Gastroesophageal sphincter (tissue), 4 donors: ENCODE measurements around the gene PA2G4. TPM values are rescaled to one million over a fixed set of nuclear protein-coding genes. Genes with fewer than 3 reads are reported as not detected.
A peak's percentile ranks its signal among the peaks of the same experiment; 100 is the strongest.

Experiments
- ATAC-seq: fragments of 150-250 bp; one replicate; pipeline ENCODE4 v1.9.1; 2016; ENCODE audit warnings: mild to moderate bottlenecking, moderate library complexity
- H3K27ac ChIP-seq, 4 donors: fragments of 200-600 bp; sonication (generic) in 3 of 4; 1 replicate in 3 of 4; 2 replicates in 1 of 4; pipeline ENCODE4 v1.5.1; 2016 to 2019
- H3K27me3 ChIP-seq: fragments of 200-600 bp; sonication (generic); one replicate; pipeline ENCODE4 v1.5.1; 2019
- H3K36me3 ChIP-seq, 2 donors: fragments of 200-600 bp; sonication (generic); one replicate each; pipeline ENCODE4 v1.5.1; 2019; ENCODE audit warnings: control low read depth in 1 of 2
- H3K4me1 ChIP-seq, 3 donors: fragments of 200-600 bp; sonication (generic); 1 replicate in 2 of 3; 2 replicates in 1 of 3; pipeline ENCODE4 v1.5.1; 2016 to 2019; ENCODE audit warnings: control low read depth in 2 of 3
- H3K4me3 ChIP-seq, 2 donors: fragments of 200-600 bp; sonication (generic); one replicate each; pipeline ENCODE4 v1.5.1; 2019; ENCODE audit warnings: mild to moderate bottlenecking in 1 of 2, moderate library complexity in 1 of 2
- H3K9me3 ChIP-seq, 3 donors: fragments of 200-600 bp; sonication (generic); one replicate each; pipeline ENCODE4 v1.5.1; 2017 to 2019; ENCODE audit warnings: control low read depth in 2 of 3
- EP300 ChIP-seq: sonication (generic); formaldehyde crosslinking; IDR thresholded peaks from one replicate; pipeline ENCODE4 v1.6.1; 2017; ENCODE audit warnings: antibody characterized with exemption, mild to moderate bottlenecking
- POLR2A ChIP-seq, 2 donors: fragments of 450-650 bp; IDR thresholded peaks; one replicate each; pipeline ENCODE4 v1.6.1; 2017; ENCODE audit warnings: antibody characterized with exemption in 2 of 2, mild to moderate bottlenecking in 2 of 2, moderate library complexity in 1 of 2
- POLR2AphosphoS5 ChIP-seq: sonication (generic); formaldehyde crosslinking; IDR thresholded peaks from one replicate; pipeline ENCODE4 v1.6.1; 2017; ENCODE audit warnings: antibody characterized with exemption
- WGBS, 2 donors: methylation state at CpG; one replicate each; pipeline ENCODE4 v1.1.5; 2018; ENCODE audit warnings: low coverage in 1 of 2; 5-methylcytosine and 5-hydroxymethylcytosine counted together
- total RNA-seq, 4 donors: library from RNA; depleted of rRNA; stranded (reverse); fragments of >200 nt; gene quantifications; one replicate each; pipeline ENCODE4 v1.1.0, GENCODE V29; 2016
- TF ChIP-seq, protein P1 (sequence below), 4 experiments: fragments of 200-600 bp in 2 of 4; fragments of 450-650 bp in 2 of 4; sonication (generic) in 1 of 4; IDR thresholded peaks; one replicate each; pipeline ENCODE4 v1.5.1; 2017 to 2019; ENCODE audit warnings: antibody characterized with exemption in 4 of 4, mild to moderate bottlenecking in 2 of 4, moderate library complexity in 2 of 4

Gene PA2G4
- total RNA-seq, 4 donors from 2014 or later = 99.4 to 115 (median 110) TPM

DNA sequence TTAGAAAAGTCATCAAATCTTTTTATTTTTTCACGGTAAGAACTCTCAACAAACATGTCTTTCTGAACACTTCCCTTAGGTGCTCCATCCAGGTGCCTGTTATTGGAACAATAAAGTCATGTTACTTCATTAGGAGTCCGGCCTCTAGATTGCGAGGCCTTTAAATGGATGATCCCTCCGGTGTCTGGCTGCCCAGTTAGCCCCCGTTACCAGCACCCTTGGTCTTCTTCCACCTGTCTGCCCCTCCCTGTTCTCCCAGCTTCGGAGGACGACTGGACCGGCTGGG, 593 bp upstream of the PA2G4 start:
- ATAC-seq = no peak
- H3K4me1 ChIP-seq = peaks cover 6 to 37% (median 20%) of the 10 kb centered on the region in 3 donors
- H3K27ac ChIP-seq = peak overlapping the region; percentile 86 to 95 (median 94)
- H3K27me3 ChIP-seq = no peaks in the 10 kb centered on the region
- TF ChIP-seq POLR2A (IDR thresholded peaks at IDR 0.05) (no peak), EP300 (no peak), POLR2AphosphoS5 (no peak)
- TF ChIP-seq, protein P1, sequence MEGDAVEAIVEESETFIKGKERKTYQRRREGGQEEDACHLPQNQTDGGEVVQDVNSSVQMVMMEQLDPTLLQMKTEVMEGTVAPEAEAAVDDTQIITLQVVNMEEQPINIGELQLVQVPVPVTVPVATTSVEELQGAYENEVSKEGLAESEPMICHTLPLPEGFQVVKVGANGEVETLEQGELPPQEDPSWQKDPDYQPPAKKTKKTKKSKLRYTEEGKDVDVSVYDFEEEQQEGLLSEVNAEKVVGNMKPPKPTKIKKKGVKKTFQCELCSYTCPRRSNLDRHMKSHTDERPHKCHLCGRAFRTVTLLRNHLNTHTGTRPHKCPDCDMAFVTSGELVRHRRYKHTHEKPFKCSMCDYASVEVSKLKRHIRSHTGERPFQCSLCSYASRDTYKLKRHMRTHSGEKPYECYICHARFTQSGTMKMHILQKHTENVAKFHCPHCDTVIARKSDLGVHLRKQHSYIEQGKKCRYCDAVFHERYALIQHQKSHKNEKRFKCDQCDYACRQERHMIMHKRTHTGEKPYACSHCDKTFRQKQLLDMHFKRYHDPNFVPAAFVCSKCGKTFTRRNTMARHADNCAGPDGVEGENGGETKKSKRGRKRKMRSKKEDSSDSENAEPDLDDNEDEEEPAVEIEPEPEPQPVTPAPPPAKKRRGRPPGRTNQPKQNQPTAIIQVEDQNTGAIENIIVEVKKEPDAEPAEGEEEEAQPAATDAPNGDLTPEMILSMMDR (IDR thresholded peaks at IDR 0.05) = no peak
- 0 to 3% methylated on average over 4 to 5 of the region's 8 CpGs for WGBS, 2 donors
- peak overlapping the region; percentile 88 to 92 for H3K4me3 ChIP-seq
- H3K9me3 ChIP-seq = no peaks in the 10 kb centered on the region
- peaks cover 0 to 23% of the 10 kb centered on the region in 2 donors for H3K36me3 ChIP-seq

GRCh38 chr12:56104815-56105608, 653 bp downstream of the PA2G4 start:
- Histone ChIP-seq H3K4me3 (peak overlapping the region; percentile 88 to 92), H3K27me3 (no peaks in the 10 kb centered on the region), H3K9me3 (no peaks in the 10 kb centered on the region), H3K27ac (peak overlapping the region; percentile 51 to 95 (median 89)), H3K4me1 (peaks cover 6 to 37% (median 20%) of the 10 kb centered on the region in 3 donors), H3K36me3 (peaks cover under 1 to 36% of the 10 kb centered on the region in 2 donors)
- TF ChIP-seq, protein P1 (IDR thresholded peaks at IDR 0.05) = no peak
- no peak for TF ChIP-seq POLR2A (IDR thresholded peaks at IDR 0.05)
- ATAC-seq = peak; percentile 9
- WGBS, 2 donors = 0 to 1% methylated on average over 17 to 34 of the region's 40 CpGs

DNA sequence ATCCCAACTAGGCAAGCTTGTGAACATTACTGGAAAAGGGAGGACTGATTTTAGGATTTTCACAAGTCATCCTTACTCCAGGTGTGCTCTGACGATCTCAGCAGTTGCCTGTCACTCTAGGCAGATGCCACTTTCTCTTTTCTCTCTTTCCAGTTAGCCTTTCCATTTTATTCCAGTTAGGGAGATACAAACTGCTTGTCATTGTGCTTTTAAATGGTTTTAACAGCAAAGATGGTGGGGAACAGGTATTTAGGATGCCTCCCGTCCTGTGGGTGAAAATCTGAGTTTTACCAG, 1.2 kb downstream of the PA2G4 start:
- WGBS, 2 donors = 22 to 42% methylated on average over 2 of the region's 2 CpGs
- Histone ChIP-seq H3K27ac (peak overlapping the region in 1 of 4 donors; percentile 86), H3K27me3 (no peaks in the 10 kb centered on the region), H3K4me3 (peak overlapping the region; percentile 88 to 92), H3K4me1 (peaks cover 6 to 37% (median 20%) of the 10 kb centered on the region in 3 donors), H3K36me3 (peaks cover 6 to 41% of the 10 kb centered on the region in 2 donors), H3K9me3 (no peaks in the 10 kb centered on the region)
- no peak for TF ChIP-seq EP300
- TF ChIP-seq, protein P1 (IDR thresholded peaks at IDR 0.05) = no peak
- no peak for ATAC-seq

- Histone ChIP-seq H3K27ac (no peak overlapping the region), H3K4me3 (no peak overlapping the region), H3K27me3 (no peaks in the 10 kb centered on the region), H3K4me1 (peaks cover 6 to 37% (median 20%) of the 10 kb centered on the region in 3 donors), H3K36me3 (peaks cover 7 to 58% of the 10 kb centered on the region in 2 donors), H3K9me3 (no peaks in the 10 kb centered on the region)
- 73 to 74% methylated on average over 3 of the region's 3 CpGs for WGBS, 2 donors
- TF ChIP-seq EP300 = no peak
- TF ChIP-seq POLR2AphosphoS5 = no peak
- no peak for TF ChIP-seq POLR2A (IDR thresholded peaks at IDR 0.05)
- TF ChIP-seq, protein P1 (IDR thresholded peaks at IDR 0.05) = no peak
- no peak for ATAC-seq
These were observed 2.9 kb downstream of the PA2G4 start for GRCh38 chr12:56107242-56107641.

DNA sequence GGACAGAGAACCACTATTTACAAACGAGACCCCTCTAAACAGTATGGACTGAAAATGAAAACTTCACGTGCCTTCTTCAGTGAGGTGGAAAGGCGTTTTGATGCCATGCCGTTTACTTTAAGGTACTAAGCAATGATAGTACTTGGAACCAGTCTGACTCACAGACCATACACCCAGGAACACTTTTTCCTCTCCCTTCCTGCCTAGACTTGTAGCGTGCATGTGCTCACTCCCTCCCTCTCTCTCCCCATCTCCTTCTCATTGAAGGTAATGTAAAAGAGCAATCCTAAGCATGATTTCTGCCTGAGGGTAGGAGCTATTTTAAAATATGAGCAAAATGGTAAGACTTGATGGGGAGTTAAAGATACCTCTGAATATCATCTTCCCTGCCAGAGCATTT, 6.2 kb downstream of the PA2G4 start:
- 81% methylated on average over 5 of the region's 5 CpGs; no CpG with 5 or more reads in 1 of the 2 donors for WGBS, 2 donors

More for the DNA sequence above, 6.2 kb downstream of the PA2G4 start:
- Histone ChIP-seq H3K4me3 (no peak overlapping the region), H3K4me1 (peaks cover 4 to 22% (median 8%) of the 10 kb centered on the region in 3 donors), H3K9me3 (no peaks in the 10 kb centered on the region), H3K27me3 (no peaks in the 10 kb centered on the region), H3K27ac (no peak overlapping the region), H3K36me3 (peaks cover 7 to 76% of the 10 kb centered on the region in 2 donors)
- TF ChIP-seq POLR2A (IDR thresholded peaks at IDR 0.05) (no peak), POLR2AphosphoS5 (no peak), EP300 (no peak)
- TF ChIP-seq, protein P1 (IDR thresholded peaks at IDR 0.05) = no peak
- ATAC-seq = no peak
